GM18870 (cell line): ENCODE measurements around the gene TPCN1.

ENCODE experiments used
- ATAC-seq: cut with Tn5 transposase; IDR thresholded peaks from one replicate; pipeline ENCODE4 v1.9.1; 2021; ENCODE audit warnings: moderate library complexity; ENCODE audit not compliant: unreplicated experiment

The TPCN1 gene

DNA sequence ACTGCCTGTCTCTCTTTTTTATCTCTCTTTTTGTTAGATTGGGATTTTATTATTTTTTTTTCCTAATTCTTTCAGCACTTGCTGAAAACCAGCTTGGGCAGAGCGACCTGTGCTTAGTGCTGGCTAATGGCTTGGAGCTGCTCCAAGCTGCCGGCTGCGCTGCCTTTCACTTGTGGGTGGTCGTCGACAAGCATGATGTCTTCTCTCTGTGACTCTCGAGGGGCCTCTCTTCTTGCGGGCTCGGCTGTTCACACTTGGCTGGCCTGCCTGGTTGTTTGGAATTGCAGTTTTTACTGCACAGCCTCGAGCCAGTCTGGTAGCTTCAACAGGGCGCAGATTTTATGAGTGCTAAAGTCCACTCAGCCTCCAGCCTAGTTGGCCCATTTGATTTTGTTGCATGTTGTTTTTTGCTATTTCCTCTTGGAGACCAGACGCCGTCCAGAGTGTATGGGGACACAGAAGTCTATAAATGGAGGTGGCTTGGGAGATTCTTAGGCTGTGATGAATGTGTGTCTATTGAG lies 18.6 kb downstream of the TPCN1 start:
- no peak for ATAC-seq

DNA sequence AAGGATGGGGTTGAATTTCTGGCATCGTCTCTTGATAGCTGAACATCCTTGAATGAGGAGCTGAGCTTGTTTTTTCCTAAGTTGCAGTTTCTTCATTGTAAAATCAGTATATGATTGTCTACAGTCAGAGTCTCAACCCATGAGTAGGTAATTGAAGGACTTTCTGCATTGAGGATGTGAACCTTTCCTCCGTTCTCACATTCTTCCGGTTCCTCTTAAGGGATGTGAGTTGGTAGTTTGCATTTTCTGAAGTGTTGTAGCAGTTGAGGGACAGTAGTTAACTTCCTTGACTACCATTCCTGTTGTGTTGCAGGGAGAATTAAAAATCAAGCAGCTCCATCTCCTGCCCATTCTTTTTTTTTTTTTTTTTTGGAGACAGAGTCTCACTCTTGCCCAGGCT lies 19.1 kb downstream of the TPCN1 start:
- no peak for ATAC-seq

DNA sequence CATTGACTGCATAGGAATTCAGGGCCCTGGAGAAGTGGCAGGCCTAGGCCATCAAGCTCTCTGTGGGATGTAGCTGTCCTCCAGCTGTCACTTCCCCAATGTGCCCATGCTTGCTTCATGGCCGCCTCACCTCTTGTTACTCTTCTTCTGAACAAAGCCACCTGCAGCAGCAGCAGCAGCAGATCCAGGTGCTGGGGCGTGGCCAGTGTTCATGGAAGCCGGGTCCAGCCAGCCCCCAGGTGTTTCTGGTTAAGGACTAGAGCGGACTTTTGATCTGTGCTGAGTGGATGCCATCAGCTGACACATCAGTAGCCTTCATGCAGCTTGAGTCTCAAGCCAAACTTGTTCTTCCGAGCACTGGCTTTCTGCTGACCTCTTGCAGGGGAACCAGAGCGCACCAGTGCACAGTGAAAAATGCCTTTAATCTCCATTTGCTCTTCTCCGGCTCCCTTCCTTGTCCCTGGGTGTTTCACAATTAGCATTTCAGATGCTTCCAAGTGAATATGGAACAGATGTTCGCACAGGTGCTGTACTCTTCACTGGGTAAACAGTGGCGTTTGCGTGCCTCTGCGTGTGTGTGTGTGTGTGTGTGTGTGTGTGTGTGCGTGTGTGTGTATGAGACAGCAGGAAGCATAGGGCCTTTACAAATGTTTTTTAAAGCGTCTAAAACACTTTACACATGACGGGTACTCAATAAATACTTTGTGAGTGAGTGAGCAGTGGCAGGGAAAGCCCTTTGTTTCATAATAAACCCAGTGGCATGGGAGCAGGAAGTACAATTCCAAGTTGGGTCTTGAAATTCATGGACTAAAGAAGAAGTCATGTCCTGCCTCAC lies 20.1 kb downstream of the TPCN1 start:
- no peak for ATAC-seq

DNA sequence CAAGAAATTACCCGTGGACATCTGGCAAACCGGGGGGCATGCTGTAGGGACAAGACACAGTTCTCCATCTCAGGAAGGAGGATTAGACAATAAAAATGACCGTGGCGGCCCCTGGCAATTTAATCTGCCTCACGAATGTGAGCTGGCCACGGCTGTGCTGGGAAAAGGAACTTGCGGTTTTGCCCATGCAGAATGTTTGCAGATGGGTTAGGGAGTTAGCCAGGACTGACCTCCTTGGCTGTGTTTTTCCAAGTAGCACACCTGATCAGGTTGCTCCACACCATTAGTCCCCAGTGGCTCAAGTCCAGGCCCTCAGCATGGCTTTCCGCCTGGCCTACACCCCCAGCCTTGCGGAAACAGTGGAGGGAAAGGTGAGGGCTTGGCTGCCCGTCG lies 20.8 kb downstream of the TPCN1 start:
- no peak for ATAC-seq

DNA sequence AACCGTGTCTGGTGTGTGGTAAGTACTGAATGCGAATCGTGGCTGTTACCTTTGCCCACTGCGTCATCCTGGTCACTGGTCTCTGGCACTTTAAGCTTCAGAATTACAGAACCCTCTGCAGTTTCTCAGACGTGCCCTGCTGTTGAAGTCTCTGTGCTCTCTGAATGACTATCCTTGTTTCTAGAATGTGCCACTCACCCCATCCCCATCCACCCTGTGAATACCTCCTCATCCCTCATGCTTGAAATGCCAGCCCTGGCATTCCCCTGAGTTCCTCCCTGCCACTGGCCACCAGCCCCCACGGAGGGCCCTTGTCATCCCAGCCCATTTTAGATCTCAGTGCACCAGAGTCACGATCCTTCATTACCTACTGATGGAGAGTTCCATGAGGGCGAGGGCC lies 21.3 kb downstream of the TPCN1 start:
- no peak for ATAC-seq

DNA sequence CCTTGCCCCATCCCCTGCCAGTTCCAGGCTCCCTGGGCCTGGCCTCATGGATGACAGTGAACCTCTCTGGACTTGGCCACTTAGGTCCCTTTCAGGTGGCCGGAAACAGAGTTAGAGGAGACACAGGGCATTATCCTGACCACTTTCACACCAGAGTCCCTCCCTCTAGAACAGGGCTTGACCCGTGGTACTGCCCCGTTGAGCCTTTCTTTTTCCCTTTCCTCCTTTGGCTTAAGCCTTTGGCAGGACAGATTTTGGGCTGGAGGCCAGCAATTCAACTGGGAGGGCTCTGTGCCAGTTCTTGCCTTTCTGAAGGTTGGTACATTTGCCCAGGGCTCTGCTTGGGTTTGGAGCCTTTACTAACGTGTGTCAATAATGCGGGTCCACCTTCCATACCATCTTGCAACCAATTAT lies 22.8 kb downstream of the TPCN1 start:
- ATAC-seq = no peak

DNA sequence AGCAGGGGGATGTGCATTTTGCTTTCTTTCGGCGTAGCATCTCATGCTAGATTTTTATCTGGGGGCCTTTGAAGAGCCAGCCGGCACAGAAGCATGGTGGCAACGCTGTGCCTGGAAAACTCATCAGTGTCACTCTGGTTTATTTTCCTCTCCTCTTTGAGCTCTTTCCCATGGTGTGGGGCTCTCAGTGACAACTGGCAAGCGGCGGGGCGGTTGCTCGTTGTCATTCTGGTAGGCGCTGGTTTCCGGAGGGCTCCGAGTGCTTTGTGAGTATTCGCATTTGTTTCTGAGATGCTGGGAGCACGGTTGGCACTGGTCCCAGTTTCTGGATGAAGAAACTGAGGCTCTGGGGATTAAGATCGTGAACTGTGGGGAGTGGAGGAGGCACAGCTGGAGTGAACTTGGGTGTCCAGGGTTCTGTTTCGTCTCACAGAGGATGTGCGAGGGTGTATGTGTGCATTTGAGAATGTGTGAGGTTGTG lies 23.3 kb downstream of the TPCN1 start:
- ATAC-seq = no peak

DNA sequence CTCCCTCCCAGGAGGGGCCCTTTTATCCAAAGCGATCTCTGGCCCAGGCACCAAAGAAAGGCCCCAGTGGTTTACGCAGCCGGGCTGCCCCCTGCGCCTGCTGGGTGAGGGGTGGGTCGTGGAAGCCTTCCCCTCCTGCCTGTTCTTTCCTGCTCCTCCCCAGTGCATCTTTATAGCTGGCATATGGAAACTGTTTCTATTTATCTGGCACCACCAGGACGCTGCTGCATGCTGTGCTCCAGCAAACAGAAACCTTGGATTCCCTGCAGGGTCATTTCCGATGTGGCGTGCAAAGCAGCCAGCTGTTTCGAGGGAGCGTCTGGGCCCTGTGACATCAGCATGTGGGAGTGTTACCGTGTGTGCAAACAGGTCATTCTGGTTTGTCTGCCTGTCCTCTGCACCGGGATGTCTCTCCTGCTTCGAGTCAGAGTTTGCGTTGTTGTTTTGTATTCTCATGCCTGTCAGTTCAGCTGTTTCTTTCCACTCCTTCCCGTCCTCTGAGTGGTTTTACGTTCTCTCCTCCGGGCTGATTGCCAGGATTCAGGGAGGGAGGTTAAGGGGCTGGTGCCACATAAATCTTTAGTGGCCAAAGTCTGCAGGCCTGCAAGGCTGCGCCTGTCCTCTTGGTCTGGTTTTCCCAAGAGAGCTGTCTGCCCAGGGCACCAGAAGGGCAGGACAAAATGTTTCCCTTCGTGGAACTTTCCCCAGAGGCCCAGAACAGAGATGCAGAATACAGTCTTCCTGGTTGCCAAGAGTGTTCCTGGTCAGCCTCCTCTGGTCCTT lies 24.6 kb downstream of the TPCN1 start:
- no peak for ATAC-seq

DNA sequence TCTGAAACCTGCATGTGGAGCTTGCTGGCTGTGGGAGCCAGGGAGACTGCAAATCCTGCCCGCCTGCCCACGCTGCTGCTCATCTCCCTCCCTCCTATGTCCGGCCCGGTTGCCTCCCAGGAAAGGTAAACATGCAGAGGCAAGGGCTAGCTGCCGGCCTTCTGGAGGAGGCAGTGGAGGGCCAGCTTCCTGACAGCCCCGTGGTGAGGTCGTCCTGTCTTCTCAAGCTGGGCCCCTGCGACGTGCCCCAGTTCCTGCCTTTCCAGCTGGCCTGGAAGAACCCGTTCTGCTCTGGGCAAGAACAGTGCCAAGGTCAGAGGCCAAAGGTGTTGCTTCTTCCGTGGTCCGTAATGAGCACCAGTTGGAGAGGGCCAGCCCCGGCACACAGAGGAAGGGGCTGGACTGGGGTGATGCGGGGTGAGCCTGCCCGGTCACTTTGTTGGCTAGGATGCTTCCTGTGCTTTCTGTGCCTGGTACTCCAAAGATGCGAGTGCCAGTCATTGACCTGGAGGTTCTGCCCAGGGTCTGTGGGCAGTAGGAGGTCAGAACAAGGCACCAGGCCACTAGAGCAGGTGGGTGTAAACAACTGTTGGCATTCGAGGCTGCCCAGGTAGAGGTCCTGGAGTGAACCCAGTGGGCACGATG lies 25.3 kb downstream of the TPCN1 start:
- ATAC-seq = no peak

DNA sequence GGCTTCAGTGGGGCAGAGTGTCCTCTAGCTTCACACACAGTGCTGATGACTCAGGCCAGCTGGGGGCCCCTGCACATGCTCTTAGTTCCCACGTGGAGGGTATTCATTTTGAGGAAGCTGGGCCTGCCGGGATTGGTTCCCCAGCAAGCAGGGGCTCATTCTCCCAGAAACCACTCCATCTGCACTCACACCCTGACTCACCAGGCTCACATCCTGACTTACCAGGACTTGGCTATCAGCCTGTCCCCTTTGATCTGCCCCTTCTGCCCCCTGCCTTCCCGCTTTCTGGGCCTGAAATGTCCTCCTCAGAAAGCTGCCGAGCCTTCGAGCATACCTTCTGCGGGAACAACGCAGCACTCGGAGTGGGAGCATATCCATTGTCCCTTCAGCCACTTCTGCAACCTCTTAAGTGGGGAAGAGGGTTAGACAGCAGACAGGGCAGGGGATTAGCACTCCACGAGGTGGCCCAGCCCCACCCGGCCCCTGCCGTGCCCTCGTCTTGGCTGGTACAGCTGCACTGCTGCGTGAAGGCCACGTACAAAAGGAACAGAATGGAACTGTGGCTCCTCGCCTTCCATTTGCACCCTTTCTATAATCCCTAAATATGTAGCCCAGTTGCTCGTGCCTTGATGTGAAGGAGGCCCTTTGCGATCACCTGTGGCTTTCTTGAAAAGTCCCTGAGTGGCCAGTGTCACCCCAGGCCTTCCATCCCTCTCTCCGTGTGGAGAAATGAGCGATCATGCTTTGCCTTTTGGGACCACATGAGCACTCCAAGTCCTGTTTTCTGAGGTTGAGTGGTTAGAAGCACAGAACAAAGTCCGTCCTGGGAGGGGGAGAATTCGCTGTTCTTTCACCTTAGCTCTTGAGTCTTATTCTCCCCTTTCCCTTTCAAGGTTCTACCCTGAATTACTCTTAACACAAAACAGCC lies 26.1 kb downstream of the TPCN1 start:
- ATAC-seq = no peak

DNA sequence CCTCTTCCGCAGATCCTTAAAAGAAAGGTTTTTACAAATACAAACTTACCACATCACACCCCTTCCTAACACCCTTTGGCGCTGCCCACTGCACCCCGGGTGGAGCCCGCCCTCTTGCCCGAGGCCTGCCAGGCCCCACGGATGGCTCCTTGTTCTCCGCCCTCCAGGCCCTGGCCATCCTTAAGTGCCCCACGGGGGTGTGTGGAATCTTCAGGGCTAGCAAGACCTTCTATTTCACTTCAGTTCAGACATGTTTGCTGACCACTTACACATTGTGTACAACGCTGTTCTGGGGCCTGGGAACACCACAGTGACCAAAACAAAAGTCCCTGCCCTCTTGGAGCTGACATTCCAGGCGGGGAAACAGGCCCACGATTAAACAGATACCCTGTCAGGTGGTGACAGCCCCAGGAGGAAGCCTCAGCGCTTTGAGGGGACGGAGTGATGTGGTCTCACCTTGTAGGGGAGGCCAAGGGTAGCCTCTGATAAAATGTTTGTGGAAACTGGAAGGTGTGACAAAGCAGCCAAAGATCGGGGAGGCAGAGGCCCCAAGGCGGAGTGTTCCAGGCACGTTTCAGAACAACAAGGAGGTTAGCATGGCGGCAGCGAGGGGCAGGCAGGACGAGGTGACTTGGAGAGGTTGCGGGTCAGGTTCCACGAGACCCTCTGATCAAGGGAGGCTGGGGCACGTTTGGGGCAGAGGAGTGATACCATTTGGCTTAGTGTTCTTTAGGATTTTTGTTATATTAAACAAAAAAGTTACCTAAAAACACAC lies 27.0 kb downstream of the TPCN1 start:
- no peak for ATAC-seq

DNA sequence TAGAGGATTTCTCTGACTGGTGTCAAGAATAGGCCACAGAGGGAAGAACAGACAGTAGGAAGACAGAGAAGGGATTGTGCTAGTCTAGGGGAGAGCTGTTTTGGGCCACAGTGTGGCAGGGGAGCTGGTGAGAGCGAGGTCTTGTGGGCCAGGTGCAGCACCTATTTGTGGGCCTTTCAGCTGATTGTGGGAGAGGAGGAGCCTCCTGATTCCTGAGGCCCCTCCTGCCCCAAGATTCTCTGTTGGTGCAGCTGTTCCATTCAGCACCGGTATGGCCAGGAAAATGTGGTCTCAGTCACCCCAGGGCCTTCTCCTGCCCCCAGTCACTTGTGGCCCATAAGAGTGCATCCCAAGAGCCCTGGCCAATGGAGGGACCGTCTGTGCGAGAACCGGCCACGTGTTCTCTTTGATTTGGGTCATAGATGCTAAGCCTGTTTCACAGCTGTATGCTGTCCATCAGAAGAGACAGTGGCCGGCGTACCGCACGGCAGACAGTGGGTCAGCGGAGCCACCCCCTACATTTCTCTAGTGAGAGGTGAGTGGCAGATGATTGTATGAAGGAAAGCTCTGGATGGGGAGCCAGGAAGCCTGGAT lies 27.7 kb downstream of the TPCN1 start:
- no peak for ATAC-seq

DNA sequence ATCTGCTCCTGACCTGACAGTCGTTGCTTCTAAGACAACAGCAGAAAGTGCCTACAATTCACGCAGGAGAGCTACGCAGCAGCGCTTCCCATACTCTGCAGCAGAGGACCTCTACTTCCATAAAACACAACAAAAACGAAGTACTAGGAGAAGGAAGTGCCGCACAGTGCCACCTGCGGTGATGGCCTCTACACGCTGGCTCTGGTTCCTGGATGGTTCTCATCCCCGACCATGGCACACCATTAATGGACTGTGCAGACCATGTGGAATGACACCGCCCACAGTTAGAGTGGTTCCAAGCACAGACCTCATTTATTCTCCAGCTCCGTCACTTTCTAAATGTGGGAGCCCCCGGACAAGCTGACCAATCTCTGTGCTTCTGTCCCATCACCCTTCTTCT lies 28.3 kb downstream of the TPCN1 start:
- no peak for ATAC-seq

DNA sequence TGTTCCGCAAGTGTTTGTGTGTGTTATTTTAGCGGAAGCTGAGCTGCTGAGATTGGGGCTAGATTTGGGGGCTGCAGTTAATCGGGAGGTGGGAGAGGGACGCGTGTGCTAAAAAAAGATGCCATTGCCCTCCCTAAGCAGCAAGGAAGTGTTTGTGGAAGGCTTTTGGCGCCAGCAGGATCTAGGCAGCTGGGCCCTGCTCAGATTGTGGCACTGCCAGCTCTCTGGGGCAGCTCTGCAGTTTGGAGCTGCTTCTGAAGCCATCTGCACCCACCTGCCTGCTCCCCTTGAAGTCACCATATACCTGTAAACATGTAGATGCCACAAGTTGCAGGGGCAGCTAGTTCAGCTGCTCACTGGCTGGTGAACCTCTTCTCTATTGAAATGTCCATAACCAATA lies 28.8 kb downstream of the TPCN1 start:
- no peak for ATAC-seq

DNA sequence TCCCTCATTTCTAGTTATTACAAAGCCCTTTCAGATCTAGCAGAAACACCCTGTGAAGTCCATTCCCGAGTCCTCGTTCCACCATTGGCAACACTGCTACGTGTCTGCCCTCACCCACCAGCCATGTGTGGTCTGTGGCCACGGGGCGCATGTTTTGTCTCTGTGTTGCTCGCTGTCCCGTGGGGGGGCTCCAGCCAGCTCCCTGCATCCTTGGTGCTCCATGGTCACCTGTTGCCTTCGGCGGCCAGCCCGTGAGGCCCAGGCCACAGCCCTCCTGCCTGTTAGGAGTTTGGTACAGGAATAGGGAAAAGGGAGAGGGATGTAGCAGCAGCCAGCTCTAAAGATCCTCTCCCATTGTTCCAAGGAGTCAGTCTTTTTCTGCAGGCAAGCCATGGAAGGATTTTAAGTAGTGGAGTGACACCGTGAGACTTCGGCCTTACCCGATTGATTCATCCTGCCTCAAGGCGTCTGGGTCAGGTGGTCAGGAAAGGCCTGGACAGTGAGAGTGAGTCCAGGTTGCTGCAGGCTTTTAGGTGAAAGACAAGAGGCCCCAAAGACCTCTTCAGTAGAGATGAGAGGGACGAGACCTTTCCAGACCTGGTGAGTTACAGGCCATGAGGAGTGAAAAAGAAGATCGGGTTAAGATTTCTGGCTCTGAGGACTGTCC lies 30.3 kb downstream of the TPCN1 start:
- ATAC-seq = no peak

DNA sequence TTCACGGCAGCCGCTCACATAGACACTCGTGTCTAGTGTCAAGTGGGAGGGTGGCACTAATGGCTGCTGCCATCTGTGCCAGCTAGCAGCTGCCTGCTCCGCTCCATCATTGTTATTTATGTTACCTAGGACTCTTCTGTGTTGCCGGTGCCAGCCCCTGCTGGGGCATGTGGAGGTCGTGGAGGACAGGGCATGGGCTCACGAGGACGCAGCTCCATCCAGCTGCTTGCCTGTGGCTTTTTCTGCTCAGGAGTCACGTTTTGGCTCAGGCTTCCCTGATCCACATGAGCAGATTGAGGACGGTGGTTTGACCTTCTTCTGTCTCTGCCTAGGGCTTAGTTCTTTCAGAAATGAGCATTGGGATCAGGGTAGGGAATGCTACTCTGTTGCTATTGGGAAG lies 31.2 kb downstream of the TPCN1 start:
- no peak for ATAC-seq

DNA sequence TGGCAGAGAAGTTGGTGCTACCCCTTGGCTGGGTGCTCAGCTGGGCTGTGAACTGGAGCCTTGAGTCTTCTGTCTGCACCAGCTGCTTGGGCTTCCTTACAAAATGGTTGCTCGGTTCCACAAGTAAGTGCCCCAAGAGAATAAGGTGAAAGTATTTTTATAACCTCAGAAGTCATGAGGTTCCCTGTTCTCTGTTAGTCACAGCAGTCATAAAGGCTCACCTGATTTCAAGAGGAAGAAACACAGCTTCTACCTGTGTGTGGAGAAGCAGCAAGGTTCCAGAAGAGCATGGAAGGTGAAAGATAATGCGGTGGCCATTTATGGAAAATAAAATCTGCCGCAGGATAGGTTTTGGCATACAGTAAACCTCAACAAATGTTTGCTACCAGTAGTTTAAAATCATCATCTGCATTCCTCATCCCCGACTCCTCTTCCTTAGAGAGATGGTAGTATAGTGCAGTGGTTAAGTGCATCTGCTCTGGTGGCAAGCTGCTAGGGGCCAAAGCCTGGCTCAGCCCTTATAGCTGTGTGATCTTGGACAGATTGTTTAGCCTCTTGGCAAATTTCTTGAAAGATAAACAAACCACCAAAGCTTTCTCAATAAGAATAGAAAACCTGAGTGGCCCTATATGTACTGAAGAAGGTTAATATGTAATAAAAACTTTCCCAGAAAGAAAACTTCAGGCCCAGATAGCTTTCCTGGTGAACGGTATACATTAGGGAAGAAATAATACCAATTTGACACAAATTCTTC lies 32.4 kb downstream of the TPCN1 start:
- no peak for ATAC-seq

DNA sequence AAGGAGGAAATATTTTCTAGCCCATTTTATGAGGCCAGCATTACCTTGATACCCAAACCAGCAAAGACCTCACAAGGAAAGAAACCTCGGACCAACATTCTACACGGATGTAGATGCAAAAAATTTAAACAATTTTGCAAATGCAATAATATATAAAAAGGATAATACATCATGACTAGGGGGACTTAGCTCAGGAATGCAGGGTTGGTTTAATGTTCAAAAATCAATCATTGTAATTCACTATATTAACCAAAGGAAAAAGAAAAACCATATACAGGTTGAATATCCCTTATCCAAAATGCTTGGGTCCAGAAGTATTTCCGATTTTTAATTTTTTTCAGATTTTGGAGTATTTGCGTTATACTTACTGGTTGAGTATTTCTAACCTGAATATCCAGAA lies 33.0 kb downstream of the TPCN1 start:
- no peak for ATAC-seq
